Stimulated activated naive CD4-positive, alpha-beta T cell treated with Interleukin-2 at 50 U/mL for 16 hours (primary cell): ENCODE data around the gene PET117.
"Not testable (repeated sequence)": the region's sequence is repeated elsewhere in the genome, so short reads cannot be mapped to it uniquely, and the experiment has no call there.

Source experiments
- DNase-seq: peaks from one replicate; lab custom pipeline; 2025; lab: John Stamatoyannopoulos, UW

PET117 gene

GRCh38 chr20:18164356-18164755 lies 26.7 kb downstream of the PET117 start:
- DNase-seq = no peak

GRCh38 chr20:18165553-18165952 lies 27.9 kb downstream of the PET117 start:
- DNase-seq = no peak

- DNase-seq = no peak
These were observed 28.7 kb downstream of the PET117 start for GRCh38 chr20:18166241-18166881.

- DNase-seq = no peak
These were observed 29.3 kb downstream of the PET117 start for GRCh38 chr20:18166950-18167349.

GRCh38 chr20:18172379-18172778 lies 34.7 kb downstream of the PET117 start:
- DNase-seq = no peak

GRCh38 chr20:18174906-18175683 lies 37.4 kb downstream of the PET117 start:
- no peak for DNase-seq

- no peak for DNase-seq
These were observed 38.7 kb downstream of the PET117 start for GRCh38 chr20:18176318-18176785.

GRCh38 chr20:18180366-18180765 lies 42.7 kb downstream of the PET117 start:
- DNase-seq = not testable (repeated sequence)

- DNase-seq = no peak
These were observed 43.2 kb downstream of the PET117 start for GRCh38 chr20:18180815-18181214.

- DNase-seq = no peak
These were observed 49.4 kb downstream of the PET117 start for GRCh38 chr20:18187020-18187419.

GRCh38 chr20:18188434-18188833 lies 50.8 kb downstream of the PET117 start:
- no peak for DNase-seq

- DNase-seq = no peak
These were observed 52.9 kb downstream of the PET117 start for GRCh38 chr20:18190338-18191233.

GRCh38 chr20:18191306-18191705 lies 53.6 kb downstream of the PET117 start:
- DNase-seq = no peak
